Liver (tissue), 9 donors: Measurements from ENCODE around the gene CCNYL1. TPM values are rescaled to one million over a fixed set of nuclear protein-coding genes. Genes with fewer than 3 reads are reported as not detected.

ENCODE experiments used
- DNase-seq: peaks from one replicate; pipeline ENCODE4 v3.0.0-alpha.2; 2017; ENCODE audit warnings: low spot score
- H3K27ac ChIP-seq, 2 donors: one replicate each; pipeline ENCODE4 v1.7.0; 2013; ENCODE audit warnings: inconsistent platforms in 2 of 2, low read length in 2 of 2, control low read depth in 1 of 2, low read depth in 1 of 2, mild to moderate bottlenecking in 1 of 2
- H3K27me3 ChIP-seq, 4 donors: one replicate each; pipeline versions ENCODE4 v1.6.1 to v1.7.0; 2013; ENCODE audit warnings: low read length in 3 of 4, inconsistent platforms in 1 of 4, mild to moderate bottlenecking in 1 of 4, moderate library complexity in 1 of 4; ENCODE audit not compliant: control insufficient read depth in 4 of 4, insufficient read depth in 4 of 4
- H3K36me3 ChIP-seq, 4 donors: one replicate each; pipeline versions ENCODE4 v1.6.1 to v1.7.0; 2013; ENCODE audit warnings: low read length in 3 of 4, mild to moderate bottlenecking in 3 of 4, low read depth in 1 of 4, moderate library complexity in 1 of 4; ENCODE audit not compliant: control insufficient read depth in 4 of 4, insufficient read depth in 3 of 4
- H3K4me1 ChIP-seq, 4 donors: one replicate each; pipeline versions ENCODE4 v1.6.1 to v1.7.0; 2013; ENCODE audit warnings: low read length in 3 of 4, mild to moderate bottlenecking in 3 of 4, moderate library complexity in 1 of 4; ENCODE audit not compliant: control insufficient read depth in 4 of 4, insufficient read depth in 4 of 4
- H3K4me3 ChIP-seq, 3 donors: one replicate each; pipeline versions ENCODE4 v1.6.1 to v1.7.0; 2013; ENCODE audit warnings: low read length in 3 of 3, control low read depth in 1 of 3, low read depth in 1 of 3, mild to moderate bottlenecking in 1 of 3
- H3K9ac ChIP-seq, 2 donors: one replicate each; pipeline ENCODE4 v1.7.0; 2013; ENCODE audit warnings: low read length in 2 of 2, mild to moderate bottlenecking in 2 of 2, moderate library complexity in 2 of 2, control low read depth in 1 of 2, low read depth in 1 of 2
- H3K9me3 ChIP-seq, 4 donors: one replicate each; pipeline versions ENCODE4 v1.6.1 to v1.7.0; 2013; ENCODE audit warnings: low read length in 3 of 4; ENCODE audit not compliant: control insufficient read depth in 4 of 4
- CTCF ChIP-seq: fragments of 150-350 bp; IDR thresholded peaks from 2 replicates; pipeline ENCODE4 v1.5.1; 2017; ENCODE audit warnings: improper control_type of control experiment, low read depth, low read length; ENCODE audit not compliant: missing input control
- EGR1 ChIP-seq, 2 donors: IDR thresholded peaks; 2 replicates each; pipeline ENCODE4 v1.6.1; 2016 to 2018; ENCODE audit warnings: antibody characterized with exemption in 2 of 2, low read depth in 2 of 2
- FOXA2 ChIP-seq: IDR thresholded peaks from 2 replicates; pipeline ENCODE4 v1.6.1; 2016; ENCODE audit warnings: antibody characterized with exemption
- GABPA ChIP-seq, 2 donors: IDR thresholded peaks in 1 of 2; conservative IDR thresholded peaks in 1 of 2; 2 replicates each; pipeline ENCODE4 v1.6.1; 2016; ENCODE audit warnings: antibody characterized with exemption in 2 of 2, mild to moderate bottlenecking in 1 of 2, moderate library complexity in 1 of 2
- HNF4A ChIP-seq, 2 donors: conservative IDR thresholded peaks; 2 replicates each; pipeline ENCODE4 v1.6.1; 2016; ENCODE audit warnings: antibody characterized with exemption in 2 of 2, mild to moderate bottlenecking in 2 of 2
- HNF4G ChIP-seq: IDR thresholded peaks from 2 replicates; pipeline ENCODE4 v1.6.1; 2016; ENCODE audit warnings: antibody characterized with exemption
- JUND ChIP-seq, 2 donors: IDR thresholded peaks; 2 replicates each; pipeline ENCODE4 v1.6.1; 2016; ENCODE audit warnings: antibody characterized with exemption in 2 of 2
- MAX ChIP-seq: IDR thresholded peaks from 2 replicates; pipeline ENCODE4 v1.6.1; 2016; ENCODE audit warnings: antibody characterized with exemption
- NR2F2 ChIP-seq: IDR thresholded peaks from 2 replicates; pipeline ENCODE4 v1.6.1; 2016; ENCODE audit warnings: antibody characterized with exemption
- RAD21 ChIP-seq, 2 donors: IDR thresholded peaks; 2 replicates each; pipeline ENCODE4 v1.6.1; 2016; ENCODE audit warnings: antibody characterized with exemption in 2 of 2, mild to moderate bottlenecking in 2 of 2
- REST ChIP-seq: IDR thresholded peaks from 2 replicates; pipeline ENCODE4 v1.6.1; 2016; ENCODE audit warnings: antibody characterized with exemption, mild to moderate bottlenecking
- RXRA ChIP-seq, 2 donors: IDR thresholded peaks; 2 replicates each; pipeline ENCODE4 v1.6.1; 2017 to 2018; ENCODE audit warnings: antibody characterized with exemption in 2 of 2, mild to moderate bottlenecking in 1 of 2
- SP1 ChIP-seq: IDR thresholded peaks from 2 replicates; pipeline ENCODE4 v1.6.1; 2018; ENCODE audit warnings: antibody characterized with exemption, mild to moderate bottlenecking
- TAF1 ChIP-seq: conservative IDR thresholded peaks from 2 replicates; pipeline ENCODE4 v1.6.1; 2016; ENCODE audit warnings: antibody characterized with exemption, mild to moderate bottlenecking
- YY1 ChIP-seq: IDR thresholded peaks from 2 replicates; pipeline ENCODE4 v1.6.1; 2016; ENCODE audit warnings: antibody characterized with exemption, mild to moderate bottlenecking
- ZBTB33 ChIP-seq: IDR thresholded peaks from 2 replicates; pipeline ENCODE4 v1.6.1; 2016; ENCODE audit warnings: antibody characterized with exemption
- WGBS: extraction: QIAGEN DNeasy Blood & Tissue Kit; methylation state at CpG from one replicate; pipeline ENCODE4 v1.1.7; 2013; 5-methylcytosine and 5-hydroxymethylcytosine counted together
- polyA plus RNA-seq, 2 donors: library from polyadenylated mRNA; stranded (reverse) in 1 of 2; unstranded in 1 of 2; fragments of 200-250 nt in 1 of 2; fragments of >200 nt in 1 of 2; fragmentation: Nextera tagmentation in 1 of 2; extraction: Ambion mirVana in 1 of 2; gene quantifications; one replicate each; pipeline versions ENCODE4 v1.2.1 to v1.2.3, GENCODE V29; 2013 to 2015
- total RNA-seq, 2 donors: library from RNA; depleted of rRNA; stranded (reverse); fragments of >200 nt; gene quantifications; one replicate each; pipeline ENCODE4 v1.2.3, GENCODE V29; 2014
- TF ChIP-seq, protein P1 (sequence below): IDR thresholded peaks from 2 replicates; pipeline ENCODE4 v1.6.1; 2016; ENCODE audit warnings: antibody characterized with exemption
- donor health status: healthy.
- donor health status: healthy.
- donor health status: healthy.
- donor health status: healthy.
- donor health status: healthy.

CCNYL1 gene
- total and polyA plus RNA-seq, 4 donors = 5.8 to 9.3 (median 8.2) TPM

GRCh38 chr2:207748993-207749392 is 37.6 kb downstream of the CCNYL1 start:
- Histone ChIP-seq H3K9me3 (no peaks in the 10 kb centered on the region), H3K4me1 (peaks cover 1 to 49% (median 29%) of the 10 kb centered on the region in 4 donors), H3K4me3 (no peak overlapping the region), H3K27me3 (no peaks in the 10 kb centered on the region), H3K9ac (no peak overlapping the region), H3K36me3 (peaks cover 0 to 8% (median 2%) of the 10 kb centered on the region in 4 donors), H3K27ac (peak overlapping the region in 1 of 2 donors; percentile 5)
- TF ChIP-seq, protein P1, sequence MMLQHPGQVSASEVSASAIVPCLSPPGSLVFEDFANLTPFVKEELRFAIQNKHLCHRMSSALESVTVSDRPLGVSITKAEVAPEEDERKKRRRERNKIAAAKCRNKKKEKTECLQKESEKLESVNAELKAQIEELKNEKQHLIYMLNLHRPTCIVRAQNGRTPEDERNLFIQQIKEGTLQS = no peak
- TF ChIP-seq YY1 (no peak), TAF1 (no peak), NR2F2 (no peak), CTCF (no peak), HNF4A (conservative IDR thresholded peaks at IDR 0.05) (no peak), GABPA (IDR thresholded peaks at IDR 0.05 in 1 of 2, conservative IDR thresholded peaks at IDR 0.05 in 1 of 2) (no peak), JUND (IDR thresholded peaks at IDR 0.05) (no peak), RAD21 (IDR thresholded peaks at IDR 0.05) (no peak), HNF4G (no peak), MAX (no peak), EGR1 (IDR thresholded peaks at IDR 0.05; ENCODE audit: low read depth in 2 of 2) (no peak), ZBTB33 (no peak), REST (no peak), RXRA (IDR thresholded peaks at IDR 0.05) (no peak)
- no peak for DNase-seq

DNA sequence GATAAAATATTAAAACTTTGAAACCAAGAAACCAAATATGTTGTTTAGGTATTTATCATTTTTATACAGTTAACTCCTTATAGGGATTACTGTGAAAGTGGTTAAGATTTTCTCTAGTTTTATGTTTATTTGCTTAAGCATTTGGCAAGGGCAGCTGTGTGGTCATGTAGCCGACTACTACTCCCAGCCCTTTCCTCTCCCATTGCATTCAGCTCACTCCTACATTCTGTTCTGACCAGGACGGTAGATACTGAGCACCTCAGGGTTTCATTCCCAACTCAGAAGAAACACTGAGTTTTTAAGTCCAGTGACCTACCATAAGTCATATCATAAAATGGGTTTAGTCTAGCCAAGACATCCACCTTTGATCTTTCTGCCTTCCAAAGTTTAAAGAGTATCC is 38.4 kb downstream of the CCNYL1 start:
- peak overlapping the region; percentile 21 to 69 for H3K27ac ChIP-seq
- no peak for TF ChIP-seq NR2F2
- no peak for TF ChIP-seq EGR1 (IDR thresholded peaks at IDR 0.05; ENCODE audit: low read depth in 2 of 2)
- TF ChIP-seq RAD21 (IDR thresholded peaks at IDR 0.05) = no peak
- no peak for TF ChIP-seq SP1
- TF ChIP-seq RXRA (IDR thresholded peaks at IDR 0.05) = no peak
- TF ChIP-seq FOXA2 = no peak
- TF ChIP-seq GABPA (IDR thresholded peaks at IDR 0.05 in 1 of 2, conservative IDR thresholded peaks at IDR 0.05 in 1 of 2) = no peak
- no peak for TF ChIP-seq HNF4A (conservative IDR thresholded peaks at IDR 0.05)
- 29% methylated on average over 2 of the region's 2 CpGs for WGBS
- no peaks in the 10 kb centered on the region for H3K27me3 ChIP-seq
- H3K36me3 ChIP-seq = peaks cover 0 to 16% (median 2%) of the 10 kb centered on the region in 4 donors
- no peak overlapping the region for H3K9ac ChIP-seq
- peaks cover 1 to 43% (median 23%) of the 10 kb centered on the region in 4 donors for H3K4me1 ChIP-seq
- no peak for DNase-seq
- no peak overlapping the region for H3K4me3 ChIP-seq
- no peaks in the 10 kb centered on the region for H3K9me3 ChIP-seq
